Ammon's horn (tissue), 1 donor: ENCODE data around the gene LUC7L.
"Not testable (repeated sequence)": the region's sequence is repeated elsewhere in the genome, so short reads cannot be mapped to it uniquely, and the experiment has no call there.

Experiments used
- DNase-seq: peaks from one replicate; pipeline ENCODE4 v3.0.0-alpha.2; 2016; ENCODE audit warnings: low spot score

Gene LUC7L

DNA sequence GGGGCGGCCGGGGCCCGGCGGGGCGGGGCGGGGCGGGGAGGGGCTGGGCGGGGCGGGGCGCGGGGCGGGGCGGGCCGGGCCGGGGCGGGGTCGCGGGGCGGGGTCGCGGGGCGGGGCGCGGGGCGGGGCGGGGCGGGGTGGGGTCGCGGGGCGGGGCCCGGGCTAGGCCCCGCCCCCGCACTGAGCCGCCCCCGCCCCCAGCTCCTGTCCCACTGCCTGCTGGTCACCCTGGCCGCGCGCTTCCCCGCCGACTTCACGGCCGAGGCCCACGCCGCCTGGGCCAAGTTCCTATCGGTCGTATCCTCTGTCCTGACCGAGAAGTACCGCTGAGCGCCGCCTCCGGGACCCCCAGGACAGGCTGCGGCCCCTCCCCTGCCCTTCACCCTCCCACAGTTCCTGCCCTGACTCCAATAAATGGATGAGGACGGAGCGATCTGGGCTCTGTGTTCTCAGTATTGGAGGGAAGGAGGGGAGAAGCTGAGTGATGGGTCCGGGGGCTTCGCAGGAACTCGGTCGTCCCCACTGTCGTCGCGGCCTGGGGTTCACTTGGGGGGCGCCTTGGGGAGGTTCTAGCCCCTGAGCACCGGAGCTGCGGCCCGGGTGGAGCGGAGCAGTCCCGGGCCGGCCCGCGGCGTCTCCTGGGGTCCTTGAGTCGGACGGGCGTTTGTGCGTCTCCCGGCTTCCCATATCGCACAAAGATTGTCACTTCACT is 64.3 kb downstream of the LUC7L start:
- no peak for DNase-seq

- DNase-seq, result not testable (repeated sequence)
Measured at GRCh38 chr16:164134-164823, 65.0 kb downstream of the LUC7L start.

- DNase-seq, result not testable (repeated sequence)
Measured at GRCh38 chr16:163696-164095, 65.6 kb downstream of the LUC7L start.

- DNase-seq, result not testable (repeated sequence)
Measured at GRCh38 chr16:163139-163538, 66.1 kb downstream of the LUC7L start.

- DNase-seq, result no peak
Measured at GRCh38 chr16:162271-162991, 66.8 kb downstream of the LUC7L start.

- no peak for DNase-seq
Measured at GRCh38 chr16:160691-161190, 68.5 kb downstream of the LUC7L start.

DNA sequence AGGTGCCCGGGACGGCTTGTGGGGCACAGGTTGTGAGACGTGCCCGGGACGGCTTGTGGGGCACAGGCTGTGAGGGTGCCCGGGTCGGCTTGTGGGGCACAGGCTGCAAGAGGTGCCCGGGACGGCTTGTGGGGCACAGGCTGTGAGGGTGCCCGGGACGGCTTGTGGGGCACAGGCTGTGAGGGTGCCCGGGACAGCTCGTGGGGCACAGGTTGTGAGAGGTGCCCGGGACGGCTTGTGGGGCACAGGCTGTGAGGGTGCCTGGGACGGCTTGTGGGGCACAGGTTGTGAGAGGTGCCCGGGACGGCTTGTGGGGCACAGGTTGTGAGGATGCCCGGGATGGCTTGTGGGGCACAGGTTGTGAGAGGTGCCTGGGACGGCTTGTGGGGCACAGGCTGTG is 69.0 kb downstream of the LUC7L start:
- not testable (repeated sequence) for DNase-seq

GRCh38 chr16:159136-159849 is 70.0 kb downstream of the LUC7L start:
- DNase-seq, result no peak

DNA sequence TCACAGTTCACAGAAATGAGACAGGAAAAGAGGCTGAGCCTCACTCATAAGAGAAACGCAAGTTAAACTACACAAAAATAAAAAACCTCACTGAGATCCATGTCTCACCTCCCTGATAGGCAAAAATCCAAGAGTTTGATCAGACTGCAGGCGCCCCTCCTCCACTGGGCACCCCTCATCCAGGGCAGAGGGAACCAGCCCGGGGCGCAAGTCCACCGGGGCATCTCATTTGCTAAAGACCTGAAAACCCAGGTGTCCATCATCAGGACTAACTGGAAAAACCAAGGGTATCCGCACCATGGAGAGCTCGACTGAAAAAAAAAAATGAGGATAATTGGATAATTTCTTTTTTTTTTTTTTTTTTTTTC is 74.2 kb downstream of the LUC7L start:
- no peak for DNase-seq

- DNase-seq, result no peak
Measured at GRCh38 chr16:154217-155030, 74.8 kb downstream of the LUC7L start.

DNA sequence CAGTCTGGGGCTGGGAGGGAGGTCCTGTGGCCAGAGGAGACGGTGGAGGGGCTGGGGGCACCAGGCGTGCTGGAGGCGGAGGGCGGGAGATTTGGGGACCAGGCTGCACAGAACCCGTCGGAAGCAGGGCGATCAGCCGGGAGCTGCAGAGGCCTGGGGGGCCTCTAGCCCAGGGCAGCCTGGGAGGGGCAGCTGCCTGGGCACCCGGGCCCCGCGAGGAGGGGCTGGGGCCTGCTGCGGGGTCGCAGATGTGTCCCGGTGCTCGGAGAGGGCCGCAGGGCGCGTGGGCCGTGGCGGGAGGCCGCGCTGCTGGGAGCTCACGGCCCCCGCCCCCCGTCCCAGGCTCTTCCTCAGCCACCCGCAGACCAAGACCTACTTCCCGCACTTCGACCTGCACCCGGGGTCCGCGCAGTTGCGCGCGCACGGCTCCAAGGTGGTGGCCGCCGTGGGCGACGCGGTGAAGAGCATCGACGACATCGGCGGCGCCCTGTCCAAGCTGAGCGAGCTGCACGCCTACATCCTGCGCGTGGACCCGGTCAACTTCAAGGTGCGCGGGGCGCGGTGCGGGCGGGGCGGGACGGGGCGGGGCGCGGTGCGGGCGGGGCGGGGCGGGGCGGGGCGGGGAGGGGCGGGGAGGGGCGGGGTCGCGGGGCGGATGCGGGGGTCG is 75.6 kb downstream of the LUC7L start:
- not testable (repeated sequence) for DNase-seq

DNA sequence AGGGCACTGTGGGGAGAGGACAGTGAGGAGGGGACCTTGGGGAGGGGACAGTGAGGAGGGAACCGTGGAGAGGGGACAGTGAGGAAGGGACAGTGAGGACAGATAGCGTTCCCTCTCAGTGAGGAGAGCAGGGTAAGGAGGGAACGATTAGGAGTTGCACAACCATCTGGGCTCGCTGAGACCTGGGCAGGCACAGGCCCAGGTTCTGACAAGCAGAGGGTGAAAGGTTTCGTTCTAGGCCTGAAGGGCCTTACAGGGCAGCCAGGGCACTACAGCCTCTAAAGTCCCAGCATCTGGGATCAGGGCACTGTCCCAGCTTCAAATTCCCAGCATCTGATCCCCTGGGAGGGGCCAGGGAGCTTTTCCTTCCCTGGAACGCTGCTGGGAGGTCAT is 76.1 kb downstream of the LUC7L start:
- not testable (repeated sequence) for DNase-seq

DNA sequence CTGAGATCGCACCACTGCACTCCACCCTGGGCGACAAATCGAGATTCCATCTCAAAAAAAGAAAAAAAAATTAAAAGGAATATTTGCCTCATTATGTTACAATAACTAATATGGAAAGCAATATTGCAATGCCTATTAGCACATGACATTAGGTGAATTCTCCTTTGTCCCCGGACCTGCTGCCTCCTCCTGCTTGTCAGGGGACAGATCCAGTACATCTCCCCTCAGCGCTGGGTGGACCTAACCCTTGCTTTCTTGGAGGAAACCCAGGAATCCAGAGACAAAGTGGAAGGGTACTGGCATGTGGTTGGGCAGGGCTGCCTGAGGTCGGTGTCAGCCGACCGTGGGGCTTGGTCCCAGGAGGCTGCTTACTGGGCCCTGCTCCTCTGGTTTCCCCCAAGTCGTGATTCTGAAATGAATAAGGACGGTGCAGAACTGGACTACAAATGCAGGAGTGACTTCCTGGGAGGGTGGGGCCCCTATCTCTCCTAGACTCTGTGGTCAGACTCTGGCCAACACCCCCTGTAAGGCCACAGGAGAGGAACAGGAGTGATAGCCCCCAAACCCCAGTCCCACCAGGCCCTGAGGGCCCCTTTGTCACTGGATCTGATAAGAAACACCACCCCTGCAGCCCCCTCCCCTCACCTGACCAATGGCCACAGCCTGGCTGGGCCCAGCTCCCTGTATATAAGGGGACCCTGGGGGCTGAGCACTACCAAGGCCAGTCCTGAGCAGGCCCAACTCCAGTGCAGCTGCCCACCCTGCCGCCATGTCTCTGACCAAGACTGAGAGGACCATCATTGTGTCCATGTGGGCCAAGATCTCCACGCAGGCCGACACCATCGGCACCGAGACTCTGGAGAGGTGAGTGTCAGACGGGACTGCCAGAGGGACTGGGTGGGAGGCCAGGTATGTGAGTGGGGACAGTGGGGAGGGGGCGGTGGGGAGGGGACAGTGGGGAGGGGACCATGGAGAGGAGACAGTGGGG is 76.8 kb downstream of the LUC7L start, which contains the start of gene HBZ:
Gene HBZ, plus strand, starts transcription at position 504 of the 988 bp plus-strand sequence. Its CDS starts 266 bp downstream, at position 770.
- DNase-seq, result no peak

DNA sequence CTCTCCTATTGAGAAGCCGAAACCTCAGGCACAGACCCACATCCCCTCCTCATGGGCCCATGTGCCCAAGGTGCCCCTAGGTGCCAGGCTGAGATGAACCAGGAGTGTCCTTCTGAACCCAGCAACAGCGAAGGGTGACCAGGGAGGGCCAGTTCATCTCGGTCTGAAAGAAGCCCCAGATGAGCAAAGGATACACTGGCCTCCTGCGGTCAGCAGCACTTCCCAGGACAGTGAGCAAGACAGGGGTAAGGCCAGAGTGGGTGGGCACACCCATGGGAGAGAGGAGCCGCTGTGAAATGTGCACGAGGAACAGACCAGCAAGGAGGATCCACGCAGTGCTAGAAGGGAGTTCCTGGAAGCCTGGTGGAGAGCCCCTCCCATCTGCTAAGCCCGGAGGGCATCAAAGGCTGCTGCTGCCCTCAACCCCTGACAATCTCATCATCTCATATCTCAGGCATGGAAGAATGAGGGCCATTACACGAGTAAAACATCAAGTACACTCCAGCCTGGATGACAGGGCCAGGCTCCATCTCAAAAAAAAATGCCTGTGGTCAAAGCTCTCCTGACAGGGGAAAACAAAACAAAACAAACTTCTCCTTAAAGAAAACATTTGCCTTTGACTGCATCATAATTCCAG is 80.1 kb downstream of the LUC7L start:
- no peak for DNase-seq

GRCh38 chr16:146646-147045 is 82.6 kb downstream of the LUC7L start:
- no peak for DNase-seq

DNA sequence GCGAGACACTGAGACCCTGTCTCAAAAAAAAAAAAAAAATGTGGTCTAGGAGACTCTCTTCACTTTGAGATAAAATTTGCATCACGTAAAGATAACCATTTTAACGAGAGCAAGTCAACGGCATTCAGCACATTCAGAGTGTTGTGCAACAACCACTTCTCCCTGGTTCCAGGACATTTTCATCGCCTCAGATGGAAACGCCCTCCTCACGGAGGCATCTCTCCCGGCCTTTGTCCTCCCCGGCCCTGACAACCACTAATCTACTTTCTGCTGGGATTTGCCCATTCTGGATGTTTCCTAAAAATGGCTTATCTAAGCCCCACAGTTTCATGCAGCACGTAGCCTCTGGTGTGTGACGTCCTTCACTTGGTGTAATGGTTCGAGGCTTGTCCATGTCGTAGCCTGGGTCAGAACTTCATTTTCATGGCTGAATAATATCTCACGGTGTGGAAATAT is 84.4 kb downstream of the LUC7L start:
- DNase-seq, result no peak

GRCh38 chr16:143456-143855 is 85.8 kb downstream of the LUC7L start:
- no peak for DNase-seq

DNA sequence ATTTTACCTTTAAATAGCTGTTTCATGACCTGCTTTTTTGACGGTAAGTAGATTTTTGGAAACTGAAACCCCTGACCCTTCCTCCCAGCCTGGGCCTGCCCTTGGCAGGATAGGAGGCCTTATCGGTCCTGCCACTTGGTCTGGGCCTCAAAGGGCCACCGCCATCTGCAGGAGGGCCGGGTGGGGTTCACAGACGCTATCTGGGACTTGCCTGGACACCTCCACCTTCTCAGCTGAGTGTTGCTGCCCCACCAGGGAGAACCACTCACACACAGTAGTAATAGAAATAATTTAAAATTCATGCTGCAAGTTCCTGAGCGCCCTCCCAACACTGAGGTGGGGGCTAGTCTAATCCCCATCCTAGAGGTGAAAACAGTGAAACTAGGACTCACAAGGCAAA is 86.2 kb downstream of the LUC7L start:
- no peak for DNase-seq
